ENCODE measurements around the gene OGDH.

- TF ChIP-seq ZNF274 (IDR thresholded peaks at IDR 0.05; ENCODE audit: low read depth, low read length): no peak
- TF ChIP-seq YY1 (IDR thresholded peaks at IDR 0.05; ENCODE audit: insufficient read depth, insufficient read length): no peak
Measured at GRCh38 chr7:44631458-44632115, 25.2 kb downstream of the OGDH start.

All from NT2/D1 (cell line).